HG03097 (cell line): Measurements from ENCODE around the gene MRPL1.
"Not testable (repeated sequence)": the region's sequence is repeated elsewhere in the genome, so short reads cannot be mapped to it uniquely, and the experiment has no call there.

Experiments
- ATAC-seq: cut with Tn5 transposase; IDR thresholded peaks from one replicate; pipeline ENCODE4 v1.9.1; 2021; ENCODE audit not compliant: unreplicated experiment, low FRiP score

MRPL1 gene

DNA sequence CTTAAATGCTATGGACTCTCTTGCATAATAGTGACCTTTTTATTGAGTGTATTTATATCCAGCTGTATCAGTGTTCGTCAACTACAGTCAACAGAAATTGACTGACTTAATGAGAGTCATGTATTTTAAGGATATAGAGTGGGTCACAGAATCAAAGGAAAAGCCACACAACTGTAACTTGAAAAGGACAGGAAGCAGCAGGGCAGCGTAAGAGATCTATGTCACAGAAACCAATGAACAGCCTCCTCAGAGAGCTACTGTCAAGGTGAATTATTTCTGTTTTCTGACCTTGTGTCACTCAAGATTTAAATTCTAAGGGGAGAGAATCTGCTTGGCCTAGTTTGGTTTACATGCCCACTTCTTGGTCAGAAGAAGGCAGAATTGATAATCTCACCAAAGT, 100.4 kb downstream of the MRPL1 start:
- ATAC-seq = no peak

DNA sequence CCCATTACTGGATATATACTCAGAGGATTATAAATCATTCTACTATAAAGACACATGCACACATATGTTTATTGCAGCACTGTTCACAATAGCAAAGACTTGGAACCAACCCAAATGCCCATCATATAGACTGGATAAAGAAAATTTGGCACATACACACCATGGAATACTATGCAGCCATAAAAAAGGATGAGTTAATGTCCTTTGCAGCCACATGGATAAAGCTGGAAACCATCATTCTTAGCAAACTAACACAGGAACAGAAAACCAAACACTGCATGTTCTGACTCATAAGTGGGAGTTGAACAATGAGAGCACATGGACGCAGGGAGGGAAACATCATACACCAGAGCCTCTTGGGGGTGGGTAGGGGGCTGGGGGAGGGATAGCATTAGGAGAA, 111.0 kb downstream of the MRPL1 start:
- not testable (repeated sequence) for ATAC-seq

DNA sequence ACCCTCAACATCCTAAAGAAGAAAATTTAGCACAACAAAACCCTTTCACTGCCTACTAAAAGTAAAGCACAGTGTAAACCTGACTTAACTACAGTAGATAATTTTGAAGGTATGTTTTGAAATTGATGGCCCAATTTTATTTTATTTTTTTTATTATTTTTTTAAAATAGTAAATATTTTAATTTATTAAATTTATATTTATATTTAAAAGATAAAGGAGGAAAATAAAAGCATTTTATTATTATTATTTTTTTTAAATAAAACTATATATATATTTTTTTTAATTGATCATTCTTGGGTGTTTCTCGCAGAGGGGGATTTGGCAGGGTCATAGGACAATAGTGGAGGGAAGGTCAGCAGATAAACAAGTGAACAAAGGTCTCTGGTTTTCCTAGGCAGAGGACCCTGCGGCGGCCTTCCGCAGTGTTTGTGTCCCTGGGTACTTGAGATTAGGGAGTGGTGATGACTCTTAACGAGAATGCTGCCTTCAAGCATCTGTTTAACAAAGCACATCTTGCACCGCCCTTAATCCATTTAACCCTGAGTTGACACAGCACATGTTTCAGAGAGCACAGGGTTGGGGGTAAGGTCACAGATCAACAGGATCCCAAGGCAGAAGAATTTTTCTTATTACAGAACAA, 120.4 kb downstream of the MRPL1 start:
- ATAC-seq = not testable (repeated sequence)

- ATAC-seq = not testable (repeated sequence)
These were observed 121.1 kb downstream of the MRPL1 start for GRCh38 chr4:77983612-77984311.

- ATAC-seq = no peak
These were observed 127.3 kb downstream of the MRPL1 start for GRCh38 chr4:77989968-77990367.

GRCh38 chr4:77990456-77990855, 127.8 kb downstream of the MRPL1 start:
- ATAC-seq = no peak

GRCh38 chr4:77990904-77991358, 128.3 kb downstream of the MRPL1 start:
- no peak for ATAC-seq

GRCh38 chr4:77992581-77992980, 130.0 kb downstream of the MRPL1 start:
- no peak for ATAC-seq

DNA sequence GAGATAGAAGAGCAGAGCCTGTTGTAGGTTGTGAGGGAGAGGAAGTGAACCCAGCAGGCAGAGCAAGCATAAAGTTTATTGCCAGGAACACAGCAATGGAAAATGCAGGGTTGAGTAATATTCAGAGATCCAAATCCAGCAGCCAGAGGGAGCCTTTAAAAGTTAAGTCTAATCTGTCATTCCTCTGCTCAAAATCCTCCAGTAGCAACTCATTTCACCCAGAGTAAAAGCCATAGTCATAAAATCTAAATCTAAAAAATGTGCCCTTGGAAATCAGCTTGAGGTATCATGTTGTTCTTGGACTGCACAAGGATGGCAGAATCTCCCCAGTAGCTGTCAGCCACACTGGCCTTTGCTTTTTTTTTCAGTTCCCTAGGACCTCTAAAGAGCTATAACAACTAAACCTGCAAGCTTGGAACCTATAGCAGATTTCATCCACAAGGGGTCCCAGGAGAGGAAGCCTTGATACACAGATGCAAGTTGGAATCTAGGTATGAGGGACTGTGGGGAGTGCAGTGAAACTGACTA, 131.6 kb downstream of the MRPL1 start:
- ATAC-seq = no peak

DNA sequence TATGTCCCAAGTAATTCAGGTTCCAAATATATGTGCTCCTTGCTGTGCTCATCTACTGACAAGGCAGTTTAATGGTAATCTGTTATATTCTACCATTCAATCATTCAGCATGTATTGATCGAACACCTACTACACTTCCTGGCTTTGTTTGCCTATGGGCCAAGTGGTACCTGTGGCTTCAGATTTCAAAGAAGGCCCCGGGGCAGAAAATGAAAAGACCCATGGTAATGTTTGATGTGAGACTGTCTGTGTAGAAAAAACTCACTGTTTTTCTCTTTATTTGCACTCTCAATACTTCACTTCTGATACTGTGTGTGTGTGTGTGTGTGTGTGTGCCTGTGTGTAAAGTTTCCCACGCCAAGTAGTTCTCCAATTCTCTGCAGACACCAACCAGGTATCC, 133.4 kb downstream of the MRPL1 start:
- ATAC-seq = no peak

GRCh38 chr4:78001531-78001930, 138.9 kb downstream of the MRPL1 start:
- no peak for ATAC-seq

- no peak for ATAC-seq
These were observed 139.6 kb downstream of the MRPL1 start for GRCh38 chr4:78002260-78002659.
